Type B pancreatic cell (in vitro differentiated cells): ENCODE results near the gene MYO16. TPM values are rescaled to one million over a fixed set of nuclear protein-coding genes. Genes with fewer than 3 reads are reported as not detected.

Experiments used
- DNase-seq: peaks from one replicate; pipeline ENCODE4 v3.0.0; 2021; ENCODE audit warnings: mixed read lengths; ENCODE audit not compliant: unreplicated experiment; ENCODE audit errors: extremely low spot score
- H3K27ac Mint-ChIP-seq: 2 replicates; pipeline ENCODE4 v1.8.0; 2021; ENCODE audit warnings: mild to moderate bottlenecking, mixed read lengths
- H3K27me3 Mint-ChIP-seq: 2 replicates; pipeline ENCODE4 v1.8.0; 2021; ENCODE audit warnings: mixed read lengths
- H3K36me3 Mint-ChIP-seq: 2 replicates; pipeline ENCODE4 v1.8.0; 2021; ENCODE audit warnings: mixed read lengths
- H3K4me1 Mint-ChIP-seq: one replicate; pipeline ENCODE4 v1.8.0; 2021; ENCODE audit warnings: mixed read lengths; ENCODE audit not compliant: unreplicated experiment
- H3K4me3 Mint-ChIP-seq: 2 replicates; pipeline ENCODE4 v1.8.0; 2021; ENCODE audit warnings: mild to moderate bottlenecking, mixed read lengths
- H3K9me3 Mint-ChIP-seq: 2 replicates; pipeline ENCODE4 v1.8.0; 2021; ENCODE audit warnings: mixed read lengths
- CTCF ChIP-seq: fragments of 200-600 bp; sonication (generic); conservative IDR thresholded peaks from 2 replicates; pipeline ENCODE4 v1.5.0; 2021; ENCODE audit warnings: antibody characterized with exemption, mild to moderate bottlenecking
- total RNA-seq: library from RNA; stranded (reverse); gene quantifications from 2 replicates; pipeline ENCODE4 v1.2.1, GENCODE V29; 2021; ENCODE audit warnings: low replicate concordance

MYO16 gene
- total RNA-seq, 1 donor from 2014 or later = 1.5 TPM

- no peak overlapping the region for H3K27ac Mint-ChIP-seq
- H3K4me1 Mint-ChIP-seq = no peaks in the 10 kb centered on the region
- TF ChIP-seq CTCF = no peak
Observed at GRCh38 chr13:109033090-109033489, 403.7 kb downstream of the MYO16 start.

GRCh38 chr13:109036078-109036780 lies 406.8 kb downstream of the MYO16 start:
- no peaks in the 10 kb centered on the region for H3K4me1 Mint-ChIP-seq
- no peak for DNase-seq
- H3K9me3 Mint-ChIP-seq = no peaks in the 10 kb centered on the region
- no peaks in the 10 kb centered on the region for H3K27me3 Mint-ChIP-seq
- TF ChIP-seq CTCF = no peak
- H3K27ac Mint-ChIP-seq = no peak overlapping the region
- no peak overlapping the region for H3K4me3 Mint-ChIP-seq
- no peaks in the 10 kb centered on the region for H3K36me3 Mint-ChIP-seq

More at GRCh38 chr13:109033090-109033489, 403.7 kb downstream of the MYO16 start:
- no peak overlapping the region for H3K4me3 Mint-ChIP-seq
- H3K27me3 Mint-ChIP-seq = no peaks in the 10 kb centered on the region
- no peaks in the 10 kb centered on the region for H3K9me3 Mint-ChIP-seq
- DNase-seq = no peak
- no peaks in the 10 kb centered on the region for H3K36me3 Mint-ChIP-seq

- Mint-ChIP-seq H3K4me3 (no peak overlapping the region), H3K36me3 (no peaks in the 10 kb centered on the region), H3K27me3 (no peaks in the 10 kb centered on the region), H3K9me3 (no peaks in the 10 kb centered on the region), H3K4me1 (no peaks in the 10 kb centered on the region), H3K27ac (no peak overlapping the region)
- TF ChIP-seq CTCF = no peak
- DNase-seq = no peak
Observed at GRCh38 chr13:109043636-109044035, 414.2 kb downstream of the MYO16 start.

GRCh38 chr13:109055850-109056249 lies 426.4 kb downstream of the MYO16 start:
- Mint-ChIP-seq H3K27ac (no peak overlapping the region), H3K9me3 (peaks cover 6% of the 10 kb centered on the region), H3K27me3 (no peaks in the 10 kb centered on the region), H3K36me3 (no peaks in the 10 kb centered on the region), H3K4me1 (peaks cover 4% of the 10 kb centered on the region), H3K4me3 (no peak overlapping the region)
- no peak for DNase-seq
- TF ChIP-seq CTCF = no peak

- no peak for TF ChIP-seq CTCF
- Mint-ChIP-seq H3K4me1 (peaks cover 4% of the 10 kb centered on the region), H3K27me3 (no peaks in the 10 kb centered on the region), H3K27ac (peak overlapping the region; percentile 72), H3K9me3 (peaks cover 6% of the 10 kb centered on the region), H3K36me3 (no peaks in the 10 kb centered on the region), H3K4me3 (no peak overlapping the region)
- DNase-seq = no peak
Observed at GRCh38 chr13:109058087-109058486, 428.7 kb downstream of the MYO16 start.
